Measurements from ENCODE around the gene HCLS1. TPM values are rescaled to one million over a fixed set of nuclear protein-coding genes. Genes with fewer than 3 reads are reported as not detected.

The HCLS1 gene
- total and polyA plus RNA-seq, 9 of the 15 experiments (the other 6 are each of a cell fraction or from before 2014, with no cell fraction given): 4.8 to 34.1 (median 22.0) TPM

- intact Hi-C loops (cut with micrococcal nuclease): no loop called here
- in situ Hi-C loops (cut with MboI): no loop called here
- Histone ChIP-seq H3K9ac (ENCODE audit: insufficient read depth in 1 of 2, low read depth in 2 of 2, low read length in 2 of 2) (no peak overlapping the region), H4K20me1 (replicated peaks; ENCODE audit: control insufficient read depth, insufficient read depth, low read length) (no peaks in the 10 kb centered on the region), H3K27ac (ENCODE audit: extremely low read depth, low read depth, low read length) (no peak overlapping the region), H3K36me3 (ENCODE audit: control insufficient read depth, insufficient read depth, low read length) (no peaks in the 10 kb centered on the region), H3K4me3 (no peak overlapping the region), H3K9me3 (replicated peaks; ENCODE audit: control insufficient read depth, insufficient read depth, low read depth, low read length) (no peaks in the 10 kb centered on the region), H3K4me1 (replicated peaks in 1 of 2; ENCODE audit: control insufficient read depth in 2 of 2, insufficient read depth in 2 of 2, low read length in 2 of 2) (no peaks in the 10 kb centered on the region; a peak in 1 of 5 replicates), H3K79me2 (ENCODE audit: control insufficient read depth, insufficient read depth, low read length) (no peaks in the 10 kb centered on the region), H2AFZ (ENCODE audit: low read depth, low read length) (no peak overlapping the region), H3K27me3 (ENCODE audit: control insufficient read depth in 2 of 2, insufficient read depth in 2 of 2, low read length in 2 of 2) (peaks cover 11 to 32% of the 10 kb centered on the region in 2 experiments), H3K4me2 (ENCODE audit: insufficient read depth, low read length) (no peak overlapping the region), H3K9me1 (ENCODE audit: control insufficient read depth, insufficient read depth, low read length) (no peaks in the 10 kb centered on the region)
- BruUV-seq (replicated peaks): no TSS peak
- ChIA-PET CTCF (ENCODE audit: low intra/inter-chr PET ratio) (no interaction called here), POLR2A (no interaction called here)
- no peak for DNase-seq (ENCODE audit: extremely low read depth in 1 of 4, low spot score in 3 of 4)
- 2% methylated on average over 13 of the region's 14 CpGs for WGBS (ENCODE audit: insufficient coverage, low coverage, missing lambda C conversion rate)
- no peak for FAIRE-seq
- ATAC-seq: no peak
- TF ChIP-seq PTTG1 (tag; IDR thresholded peaks at IDR 0.05; ENCODE audit: low read depth) (no peak), MYNN (IDR thresholded peaks at IDR 0.05) (no peak), MYNN (CRISPR knock-in tag; IDR thresholded peaks at IDR 0.05) (no peak), ZNF277 (CRISPR knock-in tag; IDR thresholded peaks at IDR 0.05; ENCODE audit: borderline replicate concordance) (no peak), HEY1 (CRISPR knock-in tag; IDR thresholded peaks at IDR 0.05; ENCODE audit: borderline replicate concordance) (no peak), AFF4 (CRISPR knock-in tag; IDR thresholded peaks at IDR 0.05) (no peak), FOXP1 (CRISPR knock-in tag; IDR thresholded peaks at IDR 0.05) (no peak), NR2C2 (CRISPR knock-in tag; IDR thresholded peaks at IDR 0.05) (no peak), NR2C2 (tag; IDR thresholded peaks at IDR 0.05) (no peak), MECOM (CRISPR knock-in tag; IDR thresholded peaks at IDR 0.05) (no peak), FOXM1 (IDR thresholded peaks at IDR 0.05; ENCODE audit: low read depth) (no peak), FOXM1 (CRISPR knock-in tag; IDR thresholded peaks at IDR 0.05; ENCODE audit: low read depth) (no peak), SMARCC2 (IDR thresholded peaks at IDR 0.05; ENCODE audit: low read depth) (no peak), HMBOX1 (IDR thresholded peaks at IDR 0.05) (no peak), RFX5 (IDR thresholded peaks at IDR 0.05; ENCODE audit: low read depth, low read length) (no peak), SMAD1 (IDR thresholded peaks at IDR 0.05; ENCODE audit: low read depth, low read length, partially characterized antibody) (no peak)
Measured at GRCh38 chr3:121624147-121624899, 36.4 kb downstream of the HCLS1 start.
